Endometrial microvascular endothelial cells (primary cell): ENCODE results near the gene MPG. TPM values are rescaled to one million over a fixed set of nuclear protein-coding genes. Genes with fewer than 3 reads are reported as not detected.
"Not testable (repeated sequence)": the region's sequence is repeated elsewhere in the genome, so short reads cannot be mapped to it uniquely, and the experiment has no call there.

Source experiments
- in situ Hi-C: cut with HindIII; loops from 2 replicates; pipeline ENCODE4 v1.10.0; 2017; ENCODE audit warnings: low sequenced_read_pairs, low pct_unique_long_range_greater_than_20kb; ENCODE audit errors: inconsistent ontology term
- total RNA-seq: library from RNA; depleted of rRNA; stranded (reverse); fragments of >200 nt; gene quantifications from one replicate; pipeline ENCODE4 v1.2.3, GENCODE V29; 2015; ENCODE audit errors: inconsistent ontology term

Gene MPG
- total RNA-seq, 1 donor from 2014 or later: 160 TPM

DNA sequence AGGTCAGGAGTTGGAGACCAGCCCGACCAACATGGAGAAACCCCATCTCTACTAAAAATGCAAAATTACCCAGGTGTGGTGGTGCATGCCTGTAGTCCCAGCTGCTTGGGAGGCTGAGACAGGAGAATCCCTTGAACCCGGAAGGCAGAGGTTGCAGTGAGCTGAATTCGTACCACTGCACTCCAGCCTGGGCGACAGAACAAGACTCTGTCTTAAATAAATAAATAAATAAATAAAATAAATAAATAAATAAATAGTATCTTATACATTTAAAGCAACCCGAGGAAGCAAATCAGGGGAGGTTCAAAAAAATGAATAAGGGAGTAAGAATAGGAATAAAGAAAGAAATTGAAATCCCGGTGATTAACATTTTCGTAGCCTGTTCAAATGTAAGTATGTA, 31.5 kb upstream of the MPG start:
- in situ Hi-C loops: not testable (repeated sequence)

DNA sequence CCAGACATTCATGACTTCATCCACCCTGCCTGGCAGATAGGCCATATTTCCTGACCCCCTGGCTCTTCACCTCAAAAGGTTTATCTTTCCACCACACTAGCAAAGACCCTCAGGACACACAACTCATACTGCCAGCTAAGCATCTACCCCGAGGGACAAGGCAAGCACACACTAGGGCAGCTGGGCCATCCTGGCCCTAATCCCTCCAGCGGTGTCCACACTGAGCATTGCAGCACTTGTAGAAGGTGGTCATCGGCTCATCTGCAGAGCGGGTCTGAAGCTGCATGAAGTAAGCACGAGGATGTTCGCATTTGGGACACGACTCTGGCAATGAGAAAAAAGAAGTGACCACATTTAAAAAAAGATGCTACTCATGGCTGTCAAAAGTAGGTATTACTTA, 30.8 kb upstream of the MPG start:
- in situ Hi-C loops: no loop called here

DNA sequence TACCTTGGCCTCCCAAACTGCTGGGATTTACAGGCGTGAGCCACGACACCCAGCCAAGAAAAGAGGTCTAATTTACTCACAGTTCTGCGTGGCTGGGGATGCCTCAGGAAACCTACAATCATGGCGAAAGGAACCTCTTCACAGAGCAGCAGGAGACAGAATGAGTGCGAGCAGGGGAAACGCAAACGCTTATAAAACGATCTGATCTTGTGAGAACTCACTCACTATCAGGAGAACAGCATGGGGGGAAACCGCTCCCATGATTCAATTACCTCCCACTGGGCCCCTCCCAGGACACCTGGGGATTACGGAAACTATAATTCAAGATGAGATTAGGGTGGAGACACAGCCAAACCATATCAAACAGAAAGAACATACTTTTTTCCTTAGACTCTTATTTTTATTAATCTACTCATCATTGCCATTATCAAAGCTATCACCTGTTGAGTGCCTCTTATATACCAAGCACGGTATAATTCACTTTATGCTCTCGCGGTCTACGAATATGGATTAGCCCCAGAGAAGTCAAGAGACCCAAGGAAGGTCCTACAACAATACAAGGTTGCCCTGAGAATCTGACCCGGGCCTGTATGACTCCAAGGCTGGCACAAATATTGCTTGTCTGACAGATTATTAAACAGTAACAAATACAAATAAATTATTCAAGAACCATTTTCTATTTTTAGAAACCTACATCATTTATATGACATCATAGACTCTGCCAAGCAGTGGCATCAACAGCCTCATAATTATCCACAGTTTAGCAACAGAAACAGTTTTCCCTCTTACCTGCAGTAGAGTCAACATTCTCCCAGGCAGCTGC, 27.0 kb upstream of the MPG start:
- in situ Hi-C loops: no loop called here

DNA sequence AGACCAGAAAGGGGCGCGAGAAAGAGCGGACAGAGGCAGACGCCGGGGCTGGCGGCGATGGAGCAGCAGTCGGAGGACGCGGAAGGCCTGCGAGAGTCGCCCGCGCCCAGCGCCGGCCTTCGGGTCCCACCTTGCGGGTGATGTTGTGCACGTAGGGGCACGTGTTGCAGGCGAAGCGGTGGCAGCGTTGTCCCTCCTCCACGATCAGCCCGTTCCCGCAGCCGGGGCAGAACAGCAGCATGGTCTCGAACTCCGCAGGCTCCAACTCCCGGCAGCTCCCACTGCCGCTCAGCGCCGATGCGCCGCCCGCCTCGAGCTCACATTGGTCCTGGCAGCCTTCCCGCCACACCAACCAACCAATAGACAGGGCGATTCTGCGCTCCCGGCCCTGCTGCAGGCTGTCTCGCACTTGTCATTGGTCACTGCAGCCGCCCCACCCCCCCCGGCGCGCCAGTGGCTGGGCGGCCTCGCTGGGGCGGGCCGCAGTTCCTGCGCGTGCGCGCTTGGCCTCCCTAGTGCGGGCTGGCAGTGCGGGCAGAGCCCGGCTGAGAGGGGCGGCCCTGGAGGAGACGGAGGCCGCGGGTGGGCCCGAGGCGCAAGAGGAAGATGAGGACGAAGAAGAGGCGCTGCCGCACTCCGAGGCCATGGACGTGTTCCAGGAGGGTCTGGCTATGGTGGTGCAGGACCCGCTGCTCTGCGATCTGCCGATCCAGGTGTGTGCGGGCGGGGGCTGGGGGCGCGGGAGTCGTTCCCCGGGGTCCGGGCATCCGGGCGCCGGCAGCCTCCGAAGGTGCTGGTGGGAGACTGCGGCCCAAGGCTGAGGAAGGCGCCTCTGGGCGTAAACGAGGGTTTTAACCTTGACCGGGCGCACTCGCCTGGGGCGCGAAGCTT, 24.4 kb upstream of the MPG start, which contains the start of the genes POLR3K and SNRNP25:
POLR3K (minus strand) TSS at position 263 of the 891 bp plus-strand sequence; CDS start at position 241, 22 bp downstream.
SNRNP25 (plus strand) TSS at position 483 of the 891 bp plus-strand sequence; CDS start at position 672, 189 bp downstream.
- in situ Hi-C loops: no loop called here

DNA sequence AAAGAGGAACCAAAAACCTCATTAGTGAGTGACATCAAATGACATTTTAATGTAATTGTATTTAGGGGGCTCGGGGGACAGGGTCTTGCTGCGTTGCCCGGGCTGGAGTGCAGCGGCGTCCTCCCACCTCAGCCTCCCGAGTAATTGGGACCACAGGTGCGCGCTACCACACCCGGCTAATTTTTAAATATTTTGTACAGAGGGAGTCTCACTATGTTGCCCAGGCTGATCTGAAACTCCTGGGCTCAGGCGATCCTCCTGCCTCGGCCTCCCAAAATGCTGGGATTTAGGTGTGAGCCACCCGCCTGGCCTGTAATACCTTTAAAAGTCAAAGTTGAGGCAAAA, 23.8 kb upstream of the MPG start:
- in situ Hi-C loops: no loop called here

DNA sequence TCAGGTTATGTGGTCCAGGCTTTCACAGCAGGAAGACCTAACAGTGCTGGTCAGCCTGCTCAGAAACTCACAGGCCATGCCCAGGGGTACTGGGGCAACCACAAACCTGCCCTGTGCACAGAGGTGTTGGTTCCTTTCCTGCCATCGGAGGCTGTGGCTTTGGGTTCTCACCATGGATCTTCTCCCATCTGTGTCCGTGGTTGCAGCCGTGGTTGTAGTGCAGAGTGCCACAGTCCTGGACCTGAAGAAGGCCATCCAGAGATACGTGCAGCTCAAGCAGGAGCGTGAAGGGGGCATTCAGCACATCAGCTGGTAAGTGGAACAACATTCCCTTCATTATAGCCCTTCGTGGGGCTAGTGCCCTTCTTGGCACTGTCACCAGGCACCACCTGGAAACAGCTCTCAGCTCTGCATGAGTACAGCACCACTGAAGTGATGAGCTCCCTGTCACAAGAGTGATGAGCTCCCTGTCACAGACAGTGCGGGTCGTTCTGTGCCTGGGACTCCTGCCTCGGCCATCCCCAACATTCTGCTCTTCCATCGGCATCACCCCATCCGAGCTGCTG, 22.4 kb upstream of the MPG start:
- in situ Hi-C loops: no loop called here

DNA sequence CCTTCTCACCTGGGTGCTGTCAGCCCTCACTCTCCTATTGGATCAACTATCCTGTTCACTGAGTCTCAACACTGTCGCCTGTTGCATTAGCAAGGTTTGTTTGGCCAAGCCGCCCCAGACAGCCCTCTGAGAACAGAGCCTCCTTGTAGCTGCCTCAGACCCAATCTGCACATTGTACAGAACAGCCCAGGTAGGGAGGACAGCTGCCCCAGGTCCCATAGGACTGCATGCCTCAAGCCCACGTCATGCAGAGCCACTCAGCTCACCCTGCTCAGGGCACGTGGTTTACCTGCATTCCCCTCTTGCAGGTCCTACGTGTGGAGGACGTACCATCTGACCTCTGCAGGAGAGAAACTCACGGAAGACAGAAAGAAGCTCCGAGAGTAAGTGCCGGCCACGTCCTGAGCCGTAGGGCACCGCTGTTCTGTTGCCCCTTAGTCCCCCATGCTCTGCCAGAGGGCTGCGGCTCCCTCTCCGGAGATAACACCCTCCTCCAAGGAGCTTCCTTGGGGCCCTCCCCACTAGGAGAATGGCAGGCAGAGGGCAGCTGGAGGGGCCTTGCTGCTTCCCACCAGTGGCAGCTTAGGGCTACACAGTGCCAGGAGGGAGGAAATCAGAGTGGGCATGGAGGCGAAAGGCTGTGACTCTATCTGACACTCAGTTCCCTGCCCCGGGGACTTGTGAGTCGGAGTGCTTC, 21.6 kb upstream of the MPG start:
- in situ Hi-C loops: no loop called here

DNA sequence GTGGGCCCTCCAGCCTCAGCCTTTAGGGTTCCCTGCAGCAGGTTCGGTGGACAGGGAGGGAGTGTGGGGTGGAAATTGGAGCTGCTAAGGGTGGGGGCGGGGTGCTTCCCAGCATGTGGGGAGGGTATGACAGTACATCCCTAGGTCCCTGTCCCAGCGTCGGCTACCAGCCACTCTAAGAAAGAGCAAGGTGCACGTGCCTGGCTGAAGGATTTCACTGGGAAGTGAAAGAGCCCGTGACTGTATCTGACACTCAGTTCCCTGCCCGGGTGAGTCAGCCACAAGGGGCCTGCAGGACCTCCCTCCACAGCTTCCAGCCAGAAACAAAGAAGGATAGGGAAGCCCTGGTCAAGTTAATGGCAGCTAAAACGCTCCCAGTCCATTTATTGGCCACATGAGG, 20.3 kb upstream of the MPG start:
- in situ Hi-C loops: no loop called here

DNA sequence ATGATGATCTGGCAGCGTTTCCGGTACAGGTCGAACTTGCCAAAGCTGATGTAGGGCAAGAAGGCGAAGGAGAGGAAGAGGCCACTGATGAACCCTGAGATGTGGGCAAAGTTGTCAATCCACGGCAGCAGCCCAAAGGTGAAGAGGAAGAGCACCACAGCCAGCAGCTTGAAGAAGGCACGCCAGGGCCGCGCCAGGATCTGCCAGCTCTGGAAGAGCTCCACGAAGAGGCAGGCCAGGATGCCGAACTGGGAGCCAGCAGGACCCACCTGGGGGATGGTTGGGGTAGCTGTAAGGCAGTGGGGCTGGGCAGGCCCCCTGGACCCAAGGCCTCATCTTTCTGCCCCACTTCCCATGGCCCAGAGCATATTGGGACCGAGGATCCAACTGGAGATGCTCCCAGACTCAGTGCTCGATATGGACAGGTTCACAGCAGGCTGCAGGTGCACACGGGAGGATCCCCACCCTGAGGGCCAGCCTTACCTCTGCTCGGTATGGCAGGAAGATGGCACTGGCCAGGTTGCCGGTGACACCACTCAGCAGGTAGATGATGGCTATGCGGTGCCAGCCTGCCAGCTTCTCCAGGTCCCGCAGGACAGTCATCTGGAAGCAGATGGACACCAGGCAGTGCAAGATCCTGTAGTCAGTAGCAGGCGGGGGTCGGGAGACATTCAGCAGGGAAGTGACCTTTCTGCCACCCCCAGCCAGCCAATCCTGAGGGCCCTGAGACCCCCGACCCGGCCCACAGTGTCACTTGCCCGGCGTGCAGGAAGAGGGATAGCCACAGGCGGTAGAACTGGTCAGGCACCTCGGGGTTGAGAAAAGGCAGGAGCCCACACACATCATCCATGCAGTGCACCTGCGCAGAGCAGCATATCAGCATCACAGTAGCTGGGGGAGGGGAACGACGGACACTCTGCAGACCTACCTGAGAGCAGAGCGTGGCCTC, 19.3 kb upstream of the MPG start:
- in situ Hi-C loops: no loop called here

DNA sequence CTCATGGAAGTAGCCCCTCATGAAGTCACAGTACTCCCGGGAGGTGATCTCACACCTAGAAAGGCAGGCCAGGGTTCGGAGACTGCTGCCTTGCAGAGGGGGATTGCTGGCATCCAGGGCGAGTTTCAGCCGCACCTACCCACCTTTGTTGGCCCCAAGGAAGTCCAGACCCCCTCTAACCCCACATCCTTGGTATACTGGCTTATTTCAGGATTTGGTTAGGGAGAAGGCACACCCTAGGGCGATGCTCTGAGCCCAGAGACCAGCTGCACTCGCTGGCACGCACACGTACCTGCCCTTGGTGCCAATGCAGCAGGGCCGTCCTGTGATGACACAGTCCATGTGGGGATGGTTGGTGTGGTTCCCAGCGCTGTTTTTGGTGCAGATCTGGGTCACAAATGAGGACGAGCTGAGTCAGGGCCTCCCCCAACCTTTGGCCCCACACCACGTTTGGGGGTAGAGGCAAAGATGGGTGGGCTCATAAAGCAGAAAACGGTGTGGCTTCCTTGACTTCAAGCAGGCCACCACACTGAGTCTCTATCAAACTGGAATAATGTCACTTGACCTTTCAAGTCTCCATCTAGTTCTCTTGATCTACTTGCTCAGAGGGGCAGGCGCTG, 18.5 kb upstream of the MPG start:
- in situ Hi-C loops: no loop called here

DNA sequence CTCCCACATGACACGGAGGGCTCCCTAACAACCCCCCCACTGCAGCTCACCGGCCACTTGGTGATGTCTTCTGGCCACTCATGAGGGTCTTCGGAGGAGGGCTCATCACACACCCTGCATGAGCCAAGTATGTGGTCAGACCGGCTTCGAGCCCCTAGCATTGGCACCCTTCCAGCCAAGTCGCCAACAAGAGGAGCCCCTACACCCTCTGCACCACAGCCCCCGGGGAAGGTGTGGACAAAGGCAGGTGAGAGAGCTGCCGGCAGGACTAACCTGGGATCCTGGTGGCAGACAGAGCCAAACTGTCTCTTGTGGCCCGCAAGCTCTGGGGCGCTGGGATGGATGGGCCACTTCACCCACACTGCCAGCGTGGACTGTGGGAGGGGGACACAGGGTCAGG, 17.9 kb upstream of the MPG start:
- in situ Hi-C loops: no loop called here

DNA sequence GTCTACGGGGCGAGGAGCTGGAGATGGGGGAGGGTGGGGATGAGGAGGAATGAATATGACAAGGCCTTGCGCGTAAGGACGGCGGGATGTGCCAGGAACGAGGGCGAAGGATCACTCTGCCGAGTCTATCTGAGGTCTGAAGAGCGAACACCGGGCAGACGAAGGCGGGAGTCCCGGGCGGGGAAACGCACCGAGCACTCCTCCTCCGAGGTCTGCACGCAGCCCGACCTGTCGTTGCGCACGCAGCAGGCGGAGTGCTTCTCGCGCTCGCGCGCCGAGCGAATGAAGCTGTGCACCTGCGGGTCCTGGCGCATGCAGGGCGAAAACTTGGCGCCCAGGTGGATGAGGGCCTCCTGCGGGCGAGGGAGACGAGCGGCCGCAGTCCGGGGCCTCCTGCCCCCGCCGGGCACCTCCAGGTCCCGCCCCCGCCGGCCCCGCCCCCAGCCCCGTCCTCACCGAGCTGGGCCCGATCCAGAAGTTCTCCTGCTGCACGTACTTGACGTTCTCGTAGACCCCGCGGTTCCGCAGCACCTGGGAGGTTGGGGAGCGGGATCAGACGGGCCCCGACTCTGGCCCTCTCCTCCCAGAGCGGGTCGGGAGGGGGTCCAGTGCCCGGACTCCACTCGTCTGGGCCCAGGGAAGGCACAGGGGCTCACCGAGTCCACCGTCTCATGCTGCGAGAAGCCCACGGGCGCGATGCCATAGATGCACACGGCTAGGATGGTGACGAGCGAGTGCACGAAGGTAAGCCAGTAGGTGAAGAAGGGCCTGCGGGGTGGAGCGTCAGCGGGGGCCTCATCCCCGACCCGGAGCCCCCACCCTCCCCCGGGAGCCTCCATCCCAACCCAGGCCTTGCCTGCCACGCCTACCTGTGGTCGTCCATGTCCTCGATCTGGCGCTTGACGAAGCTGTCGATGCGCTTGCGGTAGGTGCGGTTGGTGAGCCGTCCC, 16.8 kb upstream of the MPG start:
- in situ Hi-C loops: no loop called here

DNA sequence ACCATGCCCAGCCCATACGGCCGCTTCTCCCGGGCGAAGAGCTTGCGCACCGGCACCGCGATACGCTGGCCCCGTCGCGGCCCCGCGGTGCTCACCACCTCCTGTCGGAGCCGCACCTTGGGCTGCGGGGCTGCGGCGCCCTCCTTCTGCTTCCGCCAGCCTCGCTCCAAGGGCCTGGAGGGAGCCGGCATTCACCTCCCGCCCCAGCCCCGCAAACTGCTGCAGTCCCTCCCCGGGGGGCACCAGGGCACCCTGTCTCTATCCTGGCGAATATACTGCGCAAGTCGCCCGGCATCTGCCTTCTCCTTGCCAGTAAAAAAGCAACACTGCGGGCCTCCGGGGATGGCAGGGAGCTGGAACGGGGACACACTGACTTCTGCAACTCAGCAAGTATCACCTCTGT, 16.1 kb upstream of the MPG start:
- in situ Hi-C loops: no loop called here

DNA sequence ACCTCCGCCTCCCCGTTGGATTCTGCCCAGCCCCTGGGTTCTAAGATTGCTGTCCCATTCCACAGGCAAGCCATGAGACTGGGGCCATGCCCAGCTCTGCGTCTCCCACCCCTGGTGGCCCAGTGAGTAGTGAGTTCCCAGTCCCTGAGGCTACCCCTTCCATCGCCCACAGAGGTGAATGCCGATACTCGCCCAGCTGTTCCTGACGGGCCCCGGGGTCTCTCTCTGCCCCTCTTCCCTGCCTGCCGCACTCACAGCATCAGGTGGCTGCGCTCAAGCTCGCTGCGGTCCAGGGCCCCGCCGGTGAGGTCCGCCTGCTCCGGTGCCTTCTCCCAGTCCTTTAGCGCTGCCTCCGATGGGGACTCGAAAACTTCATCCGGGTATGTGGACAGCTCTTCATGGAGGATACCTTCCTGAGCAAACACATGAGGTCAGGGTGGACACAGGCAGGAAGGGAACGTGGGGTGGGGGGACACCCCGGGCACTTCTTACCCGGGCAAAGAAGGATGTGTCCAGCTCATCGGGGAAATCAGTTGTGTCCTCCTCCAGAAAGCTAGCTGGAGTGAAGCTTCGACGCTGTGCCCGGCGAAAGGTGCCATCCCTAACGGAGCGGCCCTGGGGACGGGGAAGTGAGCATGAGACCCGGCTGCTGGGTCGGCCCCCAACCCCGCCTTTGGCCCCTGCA, 15.6 kb upstream of the MPG start:
- in situ Hi-C loops: no loop called here

DNA sequence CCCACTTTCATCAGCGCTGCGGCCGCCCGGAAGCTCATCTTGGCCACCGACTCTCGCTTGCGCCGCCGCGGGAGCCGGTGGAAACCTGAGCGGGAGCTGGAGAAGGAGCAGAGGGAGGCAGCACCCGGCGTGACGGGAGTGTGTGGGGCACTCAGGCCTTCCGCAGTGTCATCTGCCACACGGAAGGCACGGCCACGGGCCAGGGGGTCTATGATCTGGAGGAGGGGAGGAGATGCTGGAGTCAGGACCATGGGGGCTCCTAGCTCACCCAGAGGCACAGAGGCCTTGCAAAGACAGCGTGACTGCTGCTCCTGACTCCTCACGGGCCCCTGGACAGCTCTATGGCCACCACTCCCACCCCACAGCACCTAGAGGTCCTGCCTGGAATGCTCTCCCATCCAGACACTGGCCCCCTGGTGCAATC, 15.0 kb upstream of the MPG start:
- in situ Hi-C loops: no loop called here

DNA sequence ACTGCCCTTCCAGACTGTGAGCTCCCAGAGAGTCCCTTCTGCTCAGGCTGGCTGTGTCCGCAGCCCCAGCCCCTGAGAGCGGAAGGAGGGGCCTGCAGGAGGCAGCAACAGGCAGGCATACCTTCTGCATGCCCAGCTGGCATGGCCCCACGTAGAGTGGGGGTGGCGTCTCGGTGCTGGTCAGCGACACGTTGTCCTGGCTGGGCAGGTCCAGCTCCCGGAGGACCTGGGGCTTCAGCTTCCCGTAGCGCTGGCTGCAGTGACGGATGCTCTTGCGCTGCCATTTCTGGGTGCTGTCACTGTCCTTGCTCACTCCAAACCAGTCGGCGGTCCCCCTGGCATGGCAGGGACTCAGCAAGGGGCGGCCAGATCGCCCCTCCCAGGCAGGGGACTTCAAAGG, 14.6 kb upstream of the MPG start:
- in situ Hi-C loops: no loop called here
